MM.1S (cell line): ENCODE measurements around the gene ZMPSTE24.

ENCODE experiments used
- CTCF ChIP-seq: fragments of 300-600 bp; sonication (generic); IDR thresholded peaks from 2 replicates; pipeline ENCODE4 v1.5.1; 2016; ENCODE audit warnings: antibody characterized with exemption, low read length, mixed read lengths
- EZH2 ChIP-seq: fragments of 300-600 bp; sonication (generic); optimal IDR thresholded peaks from 2 replicates; pipeline ENCODE3; 2017; ENCODE audit warnings: low read depth, mild to moderate bottlenecking, antibody characterized with exemption, low read length, mixed read lengths

GRCh38 chr1:40248412-40248811 lies 9.6 kb upstream of the ZMPSTE24 start:
- no peak for TF ChIP-seq CTCF
- no peak for TF ChIP-seq EZH2
